Activated CD4-positive, alpha-beta T cell treated with anti-CD3 and anti-CD28 coated beads for 4 hours (primary cell): ENCODE results near the gene GRK2.
A peak's percentile ranks its signal among the peaks of the same experiment; 100 is the strongest.

ENCODE experiments used
- DNase-seq, 2 donors: peaks; one replicate each; pipeline ENCODE4 v3.0.0-alpha.2; 2020

GRK2 gene

GRCh38 chr11:67283481-67283963 is 17.2 kb downstream of the GRK2 start:
- no peak for DNase-seq

- no peak for DNase-seq
These were observed 18.7 kb downstream of the GRK2 start for GRCh38 chr11:67284811-67285540.

GRCh38 chr11:67285541-67286498 is 19.5 kb downstream of the GRK2 start:
- no peak for DNase-seq

GRCh38 chr11:67286621-67287333 is 20.5 kb downstream of the GRK2 start:
- no peak for DNase-seq

GRCh38 chr11:67287355-67288197 is 21.3 kb downstream of the GRK2 start:
- DNase-seq: no peak

GRCh38 chr11:67288198-67288451 is 21.9 kb downstream of the GRK2 start:
- no peak for DNase-seq

- peak; percentile 78 to 86 for DNase-seq
These were observed 22.4 kb downstream of the GRK2 start for GRCh38 chr11:67288452-67289225.

GRCh38 chr11:67289226-67289650 is 23.0 kb downstream of the GRK2 start, which contains the start of gene ANKRD13D:
TSS of gene ANKRD13D (plus strand) at chr11:67289303. CDS start at chr11:67289461, 158 bp downstream.
- no peak for DNase-seq

- DNase-seq: no peak
These were observed 23.6 kb downstream of the GRK2 start for GRCh38 chr11:67289651-67290479.

GRCh38 chr11:67290801-67291200 is 24.5 kb downstream of the GRK2 start:
- DNase-seq: no peak

GRCh38 chr11:67291481-67292381 is 25.5 kb downstream of the GRK2 start:
- no peak for DNase-seq

- no peak for DNase-seq
These were observed 26.4 kb downstream of the GRK2 start for GRCh38 chr11:67292671-67293070.

- DNase-seq: no peak
These were observed 26.8 kb downstream of the GRK2 start for GRCh38 chr11:67293090-67293489.

- no peak for DNase-seq
These were observed 29.6 kb downstream of the GRK2 start for GRCh38 chr11:67295846-67296245.

GRCh38 chr11:67298786-67299185 is 32.5 kb downstream of the GRK2 start:
- DNase-seq: no peak

- no peak for DNase-seq
These were observed 33.4 kb downstream of the GRK2 start for GRCh38 chr11:67299471-67300191.

GRCh38 chr11:67300256-67300755 is 34.0 kb downstream of the GRK2 start:
- no peak for DNase-seq

- DNase-seq: no peak
These were observed 34.6 kb downstream of the GRK2 start for GRCh38 chr11:67300756-67301312.
